OCI-LY3 (cell line): ENCODE measurements around the gene ARMH2.

Experiments
- CTCF ChIP-seq: fragments of 200-600, 300-600 bp; sonication (generic); IDR thresholded peaks from 2 replicates; pipeline ENCODE4 v1.5.1; 2014; ENCODE audit warnings: antibody characterized with exemption, low read length, low read depth
- EZH2phosphoT487 ChIP-seq: fragments of 200-600 bp; shearing (Covaris generic); IDR thresholded peaks from 2 replicates; pipeline ENCODE4 v1.6.1; 2018; ENCODE audit warnings: antibody characterized with exemption, mixed run types, low read depth

DNA sequence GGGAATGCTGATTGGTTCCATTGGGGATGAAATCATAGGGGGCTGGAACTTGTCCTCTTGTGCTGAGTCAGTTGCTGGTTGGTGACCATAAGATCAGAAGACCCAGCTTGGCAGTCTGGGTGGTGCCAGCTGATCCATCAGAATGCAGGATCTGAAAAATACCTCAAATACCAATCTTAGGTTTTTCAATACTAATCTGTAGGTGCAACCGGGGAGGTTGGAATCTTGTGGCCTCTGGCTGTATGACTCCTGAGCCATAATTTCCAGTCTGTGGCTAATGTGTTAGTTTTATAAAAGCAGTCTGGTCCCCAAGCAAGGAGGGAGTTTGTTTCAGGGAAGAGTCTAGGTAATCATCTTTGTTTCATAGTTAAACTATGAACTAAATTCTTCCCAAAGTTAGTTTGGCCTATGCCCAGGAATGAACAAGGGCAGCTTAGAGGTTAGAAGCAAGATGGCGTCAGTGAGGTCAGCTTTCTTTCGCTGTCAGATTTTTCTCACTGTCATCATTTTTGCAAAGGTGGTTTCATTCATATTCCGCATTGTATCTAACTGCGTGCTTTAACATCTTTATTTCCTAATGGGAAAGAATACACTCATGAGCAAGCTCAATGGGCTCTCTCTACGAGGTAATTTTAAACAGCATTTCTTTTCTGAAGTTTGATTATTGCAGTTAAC lies 2.0 kb downstream of the ARMH2 start:
- TF ChIP-seq CTCF, result no peak
- TF ChIP-seq EZH2phosphoT487, result no peak
